Limb (tissue), 2 donors: ENCODE data around the gene CCDC183.
"Not testable (repeated sequence)": the region's sequence is repeated elsewhere in the genome, so short reads cannot be mapped to it uniquely, and the experiment has no call there.

Experiments used
- DNase-seq, 2 donors: peaks; one replicate each; pipeline ENCODE4 v3.0.0-alpha.2; 2016; ENCODE audit errors: extremely low spot score in 2 of 2

CCDC183 gene

DNA sequence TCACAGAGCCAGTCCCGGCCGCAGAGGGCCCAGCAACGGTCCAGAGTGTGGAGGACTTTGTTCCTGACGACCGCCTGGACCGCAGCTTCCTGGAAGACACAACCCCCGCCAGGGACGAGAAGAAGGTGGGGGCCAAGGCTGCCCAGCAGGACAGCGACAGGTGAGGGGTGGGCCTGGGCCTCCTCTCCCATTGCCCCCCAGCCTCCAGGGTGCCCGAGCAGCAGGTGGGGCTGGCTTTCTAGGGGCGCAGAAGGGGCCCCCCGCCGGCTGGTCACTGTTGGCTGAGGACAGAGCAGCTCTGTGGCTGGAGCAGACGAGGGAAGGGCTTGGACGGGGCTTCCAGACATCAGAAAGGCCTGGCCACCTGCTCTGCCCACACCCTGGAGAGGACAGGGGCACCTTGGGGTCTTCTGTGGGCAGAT, 41.7 kb downstream of the CCDC183 start:
- DNase-seq, result peak in 1 of 2 donors; percentile 26

GRCh38 chr9:136838314-136839228, 42.4 kb downstream of the CCDC183 start:
- peak in 1 of 2 donors; percentile 28 for DNase-seq

DNA sequence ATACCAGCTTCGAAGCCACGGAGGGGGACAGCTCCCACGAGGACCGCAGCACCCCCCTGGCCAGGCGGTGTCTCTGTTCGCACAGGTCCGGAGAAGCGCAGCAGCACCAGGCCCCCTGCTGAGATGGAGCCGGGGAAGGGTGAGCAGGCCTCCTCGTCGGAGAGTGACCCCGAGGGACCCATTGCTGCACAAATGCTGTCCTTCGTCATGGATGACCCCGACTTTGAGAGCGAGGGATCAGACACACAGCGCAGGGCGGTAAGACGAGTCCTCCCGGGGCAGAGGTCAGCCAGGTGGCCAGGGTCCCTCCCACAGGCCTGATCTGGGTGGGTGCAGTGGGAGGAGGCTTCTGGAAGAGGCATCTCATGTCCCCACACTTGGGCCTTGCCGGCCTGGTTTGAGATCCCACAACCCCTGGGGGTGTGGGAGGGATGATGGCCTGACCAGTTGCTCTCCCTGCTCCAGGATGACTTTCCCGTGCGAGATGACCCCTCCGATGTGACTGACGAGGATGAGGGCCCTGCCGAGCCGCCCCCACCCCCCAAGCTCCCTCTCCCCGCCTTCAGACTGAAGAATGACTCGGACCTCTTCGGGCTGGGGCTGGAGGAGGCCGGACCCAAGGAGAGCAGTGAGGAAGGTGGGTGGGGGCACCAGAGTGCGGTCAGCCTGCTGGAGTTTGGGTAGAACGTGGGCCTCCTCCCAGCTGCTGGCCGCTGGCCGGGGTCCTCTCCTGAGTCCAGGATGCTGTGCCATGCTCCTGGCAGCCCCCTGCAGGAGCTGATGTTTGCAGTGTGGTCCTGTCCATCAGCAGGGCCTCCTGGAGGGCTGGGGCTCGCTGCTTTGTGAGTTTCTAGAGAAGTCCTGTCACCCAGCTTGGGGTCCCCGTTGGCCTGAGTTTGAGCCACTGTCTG, 43.3 kb downstream of the CCDC183 start:
- no peak for DNase-seq

GRCh38 chr9:136840140-136840876, 44.2 kb downstream of the CCDC183 start:
- DNase-seq, result no peak

DNA sequence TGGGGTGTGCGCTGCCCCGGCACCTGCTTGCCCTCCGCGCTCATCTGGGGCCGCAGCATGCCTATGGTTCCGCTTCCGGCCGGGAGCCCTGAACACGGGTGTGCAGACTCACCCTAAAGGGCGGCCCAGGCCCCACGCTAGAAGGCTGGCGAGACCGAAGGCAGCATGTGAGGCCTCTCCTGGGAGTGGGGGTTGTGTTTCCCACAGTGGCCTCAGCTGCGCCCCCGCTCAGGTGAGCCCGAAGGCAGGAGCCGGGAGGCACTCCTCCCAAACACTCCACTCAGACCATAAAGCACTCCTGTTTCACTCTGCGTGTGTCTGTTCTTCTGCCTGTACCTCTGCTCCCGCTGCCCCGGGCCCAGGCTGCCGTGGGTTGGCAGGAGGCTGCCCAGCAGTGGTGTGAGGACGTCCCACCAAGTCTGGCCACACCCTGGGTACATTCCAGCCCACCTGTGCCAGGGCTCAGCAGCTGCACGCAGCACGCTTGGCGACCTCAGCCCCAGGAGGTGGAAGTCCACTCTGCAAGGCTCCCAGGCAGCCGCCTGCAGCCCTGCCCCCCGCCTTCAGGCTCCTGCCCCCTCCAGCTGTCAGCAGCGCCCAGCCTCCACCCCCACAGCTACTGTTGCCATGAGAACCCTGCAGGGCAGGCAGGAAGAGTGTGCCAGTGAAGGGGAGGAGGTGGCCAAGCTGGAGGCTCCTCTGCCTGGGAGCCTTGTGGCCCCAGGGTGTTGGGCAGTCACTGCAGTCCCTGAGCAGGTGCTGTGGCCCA, 44.9 kb downstream of the CCDC183 start:
- no peak for DNase-seq

- not testable (repeated sequence) for DNase-seq
Measured at GRCh38 chr9:136841646-136842379, 45.7 kb downstream of the CCDC183 start.

- peak; percentile 72 to 90 for DNase-seq
Measured at GRCh38 chr9:136842380-136842948, 46.3 kb downstream of the CCDC183 start, which contains the start of gene AJM1. Gene AJM1, plus strand, starts transcription at chr9:136842478. Its CDS starts 1,937 bp downstream, at chr9:136844415.

DNA sequence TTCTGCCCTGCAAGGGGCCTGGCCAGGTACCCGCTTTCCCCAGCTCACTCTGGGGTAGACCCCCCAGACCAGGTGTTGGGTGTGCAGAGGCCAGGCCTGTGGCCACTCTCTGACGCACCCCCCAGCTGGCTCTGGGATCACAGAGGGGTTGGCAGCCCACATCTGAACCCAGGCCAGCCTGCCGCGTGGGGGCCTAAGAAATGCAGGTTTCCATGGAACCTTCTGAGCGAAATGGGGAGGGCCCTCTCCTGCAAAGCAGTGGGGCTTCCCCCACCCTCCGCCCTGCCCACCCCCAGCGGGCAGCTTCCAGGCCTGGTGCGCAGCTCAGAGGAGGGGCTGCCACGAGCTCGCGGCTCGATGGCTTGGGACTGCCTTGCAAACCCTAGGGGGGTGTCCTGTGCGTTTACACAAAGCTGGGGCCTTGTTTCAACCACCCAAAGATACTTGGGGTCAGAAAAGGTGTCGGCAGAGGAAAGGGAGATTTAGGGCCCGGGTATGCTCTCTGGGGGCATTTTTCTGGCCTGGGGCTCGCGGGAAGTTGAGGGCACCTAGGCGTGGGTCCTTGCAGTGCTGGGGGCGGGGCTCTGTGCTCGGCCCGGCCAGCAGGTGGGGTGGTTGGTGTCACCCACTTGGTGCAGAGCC, 47.1 kb downstream of the CCDC183 start:
- not testable (repeated sequence) for DNase-seq

DNA sequence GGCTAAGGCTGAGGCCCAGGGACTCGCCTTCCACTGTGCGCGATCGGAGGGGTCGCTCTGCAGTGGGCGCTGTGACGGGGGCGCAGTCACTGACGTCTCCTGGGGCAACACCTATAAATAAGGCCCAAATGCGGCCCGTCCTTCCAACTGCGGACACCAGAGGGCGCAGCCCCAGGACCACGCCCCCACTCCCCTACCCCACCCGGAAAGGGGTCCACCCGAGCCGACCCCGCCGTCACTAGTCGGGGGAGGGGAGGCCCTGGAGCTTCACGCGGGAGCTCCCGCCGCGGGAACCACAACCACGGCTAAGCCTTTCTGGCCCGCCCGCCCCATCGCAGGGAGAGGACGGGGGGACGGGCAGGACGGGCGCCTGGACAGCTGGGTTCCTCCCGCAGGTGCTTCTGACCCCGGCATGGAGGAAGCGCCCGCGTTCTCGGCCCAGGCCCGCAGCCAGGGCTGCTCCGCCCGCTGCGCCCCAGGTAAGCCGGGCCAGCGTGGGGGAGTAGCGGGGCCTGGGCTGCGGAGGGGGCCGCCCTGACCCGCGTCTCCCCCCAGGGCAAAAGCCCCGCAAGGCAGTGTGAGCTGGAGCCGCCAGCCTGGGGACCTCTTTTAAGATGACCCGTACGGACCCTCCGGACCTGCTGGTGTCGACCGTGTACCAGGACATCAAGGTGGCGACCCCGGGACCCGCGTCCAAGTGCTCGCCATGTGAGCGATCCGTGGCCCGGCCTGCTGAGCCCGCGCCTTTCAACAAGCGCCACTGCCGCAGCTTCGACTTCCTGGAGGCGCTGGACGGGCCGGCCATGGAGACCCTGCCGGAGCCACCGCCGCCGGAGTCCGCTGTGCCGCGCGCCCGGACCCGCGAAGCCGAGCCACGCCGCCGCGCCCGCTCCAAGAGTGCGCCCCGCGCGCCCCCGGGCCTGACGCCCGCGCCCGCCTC, 47.9 kb downstream of the CCDC183 start:
- DNase-seq, result peak in 1 of 2 donors; percentile 76

DNA sequence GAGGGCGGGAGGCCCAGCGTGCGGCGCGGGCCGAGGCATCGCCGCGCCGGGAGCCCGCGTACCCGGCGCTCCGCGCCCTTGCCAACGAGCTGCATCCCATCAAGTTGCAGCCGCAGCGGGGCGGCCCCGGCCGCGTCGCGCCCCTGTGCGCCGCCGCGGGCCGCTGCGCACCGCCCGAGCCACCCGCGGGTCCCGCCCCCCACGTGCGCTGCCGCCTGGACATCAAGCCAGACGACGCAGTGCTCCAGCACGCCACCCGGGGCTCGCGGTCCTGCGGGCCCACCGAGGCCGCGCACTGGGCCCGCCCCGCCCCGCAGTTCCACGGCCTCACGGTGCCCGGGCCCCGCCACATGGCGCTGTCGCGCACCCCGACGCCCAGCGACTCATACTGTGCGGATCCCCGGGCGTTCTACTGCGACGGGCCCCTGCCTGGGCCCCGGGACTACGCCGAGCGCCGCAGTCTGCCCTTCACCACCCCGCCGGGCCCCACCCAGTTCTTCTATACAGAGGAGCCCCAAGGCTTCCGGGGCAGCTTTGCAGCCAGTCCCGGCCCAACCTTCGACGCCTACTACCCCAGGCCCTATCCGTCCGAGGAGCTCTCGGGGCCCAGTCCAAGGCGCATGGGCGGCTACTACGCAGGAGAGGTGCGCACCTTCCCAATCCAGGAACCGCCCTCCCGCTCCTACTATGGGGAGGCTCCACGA, 48.8 kb downstream of the CCDC183 start:
- DNase-seq, result no peak

DNA sequence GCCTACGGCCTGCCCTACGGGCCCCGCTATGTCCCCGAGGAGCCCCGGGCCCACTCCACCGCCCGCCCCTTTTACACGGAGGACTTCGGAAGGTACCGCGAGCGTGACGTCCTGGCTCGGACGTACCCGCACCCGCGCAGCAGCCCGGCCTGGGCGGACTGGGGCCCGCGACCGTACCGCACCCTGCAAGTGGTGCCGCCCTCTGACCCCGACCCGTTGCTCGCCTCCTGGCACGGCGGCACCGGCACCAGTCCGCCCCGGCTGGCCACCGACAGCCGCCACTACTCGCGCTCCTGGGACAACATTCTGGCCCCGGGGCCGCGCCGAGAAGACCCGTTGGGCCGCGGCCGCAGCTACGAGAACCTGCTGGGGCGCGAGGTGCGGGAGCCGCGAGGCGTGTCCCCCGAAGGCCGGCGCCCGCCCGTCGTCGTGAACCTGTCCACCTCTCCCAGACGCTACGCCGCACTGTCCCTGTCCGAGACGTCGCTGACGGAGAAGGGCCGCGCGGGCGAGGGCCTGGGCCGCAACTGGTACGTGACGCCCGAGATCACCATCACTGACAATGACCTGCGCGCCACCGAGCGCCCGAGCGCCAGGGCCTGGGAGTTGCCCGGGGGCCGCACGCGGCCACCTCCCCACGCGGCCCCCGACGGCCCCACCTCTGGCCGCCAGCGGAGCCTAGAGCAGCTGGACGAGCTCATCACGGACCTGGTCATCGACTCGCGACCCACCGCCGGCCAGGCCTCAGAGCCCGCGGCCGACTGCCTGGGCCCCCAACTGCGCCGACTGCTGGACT, 49.5 kb downstream of the CCDC183 start:
- no peak for DNase-seq

GRCh38 chr9:136846376-136847087, 50.4 kb downstream of the CCDC183 start:
- DNase-seq, result no peak

- peak; percentile 50 to 78 for DNase-seq
Measured at GRCh38 chr9:136847088-136847825, 51.1 kb downstream of the CCDC183 start.

GRCh38 chr9:136847826-136848392, 51.8 kb downstream of the CCDC183 start:
- DNase-seq, result peak; percentile 36 to 74
